HG03159 (cell line): Measurements from ENCODE around the gene EHD3.

Experiments used
- ATAC-seq: cut with Tn5 transposase; IDR thresholded peaks from one replicate; pipeline ENCODE4 v1.9.1; 2021; ENCODE audit warnings: mild to moderate bottlenecking, moderate library complexity; ENCODE audit not compliant: unreplicated experiment

The EHD3 gene

GRCh38 chr2:31233741-31234682 is at the start of gene EHD3:
EHD3 (plus strand) TSS chr2:31234152; CDS start chr2:31234622, 470 bp downstream.
- ATAC-seq, result peak; percentile 96

- ATAC-seq, result no peak
Observed at GRCh38 chr2:31187166-31187565, 46.8 kb upstream of the EHD3 start.

DNA sequence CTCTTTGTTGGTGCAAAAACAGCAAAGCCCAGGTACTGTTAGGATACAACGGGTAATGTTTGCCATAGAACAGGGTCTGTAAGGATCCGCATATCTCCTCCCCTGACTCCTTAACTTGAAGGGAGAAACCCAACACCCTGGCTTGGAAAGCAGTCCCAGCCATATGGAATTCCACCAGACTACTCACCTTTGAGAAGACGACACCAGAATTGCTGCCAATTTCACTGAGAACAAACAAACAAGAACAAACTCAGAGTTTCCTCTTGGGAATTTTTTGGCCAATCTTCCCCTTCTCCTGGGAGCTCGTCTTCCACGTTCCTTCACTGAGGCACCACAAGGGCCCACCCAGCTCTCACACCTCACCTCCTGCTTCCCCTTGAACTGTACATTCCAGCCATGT is 45.8 kb upstream of the EHD3 start:
- ATAC-seq, result no peak

DNA sequence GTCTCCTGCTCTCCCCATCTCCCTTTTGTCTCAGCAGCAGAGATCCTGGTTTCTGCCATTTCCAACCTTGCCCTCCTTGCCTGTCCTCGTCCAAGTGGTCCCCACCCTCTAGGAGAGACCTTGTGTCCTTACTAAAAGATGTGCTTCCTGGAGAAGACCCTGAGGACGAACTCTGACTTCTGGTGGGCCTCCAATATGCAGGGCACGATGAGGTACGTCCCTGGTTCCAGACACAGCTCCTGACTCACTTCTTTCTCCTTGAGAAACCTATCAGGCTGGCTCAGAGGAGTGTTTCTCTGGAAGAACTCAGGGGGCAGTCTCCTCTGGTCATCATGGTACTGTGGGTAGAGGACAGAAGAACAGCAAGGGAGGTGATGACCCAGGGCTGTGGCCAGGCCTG is 44.8 kb upstream of the EHD3 start:
- ATAC-seq, result no peak

DNA sequence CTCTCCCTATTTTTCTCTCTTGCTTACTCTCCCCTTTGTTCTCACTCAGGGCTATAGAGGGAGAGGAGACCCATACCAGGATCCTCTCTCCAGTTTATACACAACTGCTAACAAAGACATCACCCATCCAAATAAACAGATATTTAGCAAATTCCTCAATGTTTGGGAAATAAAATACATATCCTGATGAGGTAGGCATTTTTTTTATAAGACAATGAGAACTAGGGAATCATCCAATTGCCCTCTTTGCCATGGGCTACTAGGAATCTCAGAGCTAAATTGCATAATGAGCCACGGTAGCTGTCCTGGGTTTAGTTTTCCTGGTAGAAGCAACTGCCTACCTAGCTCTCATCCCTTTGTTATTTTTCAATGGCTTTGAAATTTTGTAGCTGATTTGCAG is 43.8 kb upstream of the EHD3 start:
- ATAC-seq, result no peak

- no peak for ATAC-seq
Observed at GRCh38 chr2:31191931-31192330, 42.0 kb upstream of the EHD3 start.

- no peak for ATAC-seq
Observed at GRCh38 chr2:31192396-31192795, 41.6 kb upstream of the EHD3 start.

- ATAC-seq, result no peak
Observed at GRCh38 chr2:31192851-31193392, 41.0 kb upstream of the EHD3 start.

- no peak for ATAC-seq
Observed at GRCh38 chr2:31193806-31194205, 40.1 kb upstream of the EHD3 start.

DNA sequence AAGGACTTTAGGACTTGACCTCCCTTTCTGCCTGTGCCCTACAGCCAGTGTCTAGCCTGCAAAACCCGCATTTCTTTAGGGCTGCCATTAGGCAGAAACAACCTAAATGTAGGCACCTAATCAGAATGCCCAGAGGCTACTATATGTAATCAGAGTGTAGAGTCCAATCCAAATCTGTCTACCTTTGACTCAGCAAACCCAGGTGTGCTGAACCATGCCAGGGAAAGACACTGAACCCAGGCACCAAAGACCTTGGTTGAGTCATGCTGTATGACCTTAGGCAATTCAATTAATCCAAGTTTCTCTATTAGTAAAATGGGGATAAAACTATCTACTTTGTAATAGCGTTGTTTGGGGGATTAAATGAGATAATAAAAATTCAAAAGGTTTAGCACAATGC is 37.3 kb upstream of the EHD3 start:
- no peak for ATAC-seq

- ATAC-seq, result no peak
Observed at GRCh38 chr2:31197166-31197565, 36.8 kb upstream of the EHD3 start.

DNA sequence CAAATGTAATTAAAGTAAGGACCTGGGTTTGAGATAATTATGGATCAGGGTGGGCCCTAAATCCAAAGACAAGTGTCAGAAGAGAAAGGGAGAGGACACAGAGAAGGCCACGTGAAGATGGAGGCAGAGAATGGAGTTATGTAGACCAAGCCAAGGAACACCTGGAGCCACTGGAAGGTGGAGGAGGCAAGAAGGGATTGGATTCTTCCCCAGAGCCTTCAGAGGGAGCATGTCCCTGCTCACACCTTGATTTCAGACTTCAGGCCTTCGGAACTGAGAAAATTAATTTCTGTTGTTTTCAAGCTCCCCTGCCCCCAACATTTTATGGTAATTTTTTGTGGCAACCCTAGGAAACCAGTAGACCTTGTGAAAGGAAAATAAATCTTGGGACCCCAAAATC is 36.3 kb upstream of the EHD3 start:
- no peak for ATAC-seq

GRCh38 chr2:31199206-31199605 is 34.7 kb upstream of the EHD3 start:
- ATAC-seq, result no peak

- ATAC-seq, result no peak
Observed at GRCh38 chr2:31200972-31201371, 33.0 kb upstream of the EHD3 start.

GRCh38 chr2:31202041-31202440 is 31.9 kb upstream of the EHD3 start:
- ATAC-seq, result no peak

DNA sequence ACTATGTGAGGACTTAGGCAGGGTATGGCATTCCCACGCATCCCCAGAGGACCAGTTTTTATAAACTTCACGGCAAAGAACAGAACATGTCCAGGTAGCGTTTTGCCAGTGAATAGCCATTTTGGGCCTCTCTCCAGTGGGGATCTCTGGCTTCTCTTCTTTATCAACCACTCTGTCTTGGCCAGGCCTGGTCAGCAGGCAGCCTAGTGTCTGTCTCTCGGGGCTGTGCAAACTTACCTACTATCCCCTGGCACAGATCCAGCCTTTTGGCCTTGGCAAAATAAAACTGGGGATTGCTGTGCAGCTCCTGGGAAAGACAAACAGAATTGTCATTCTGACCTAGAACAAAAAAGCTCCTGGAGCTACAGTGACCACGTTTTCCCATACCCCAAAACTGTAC is 31.1 kb upstream of the EHD3 start:
- ATAC-seq, result no peak

GRCh38 chr2:31203916-31204315 is 30.0 kb upstream of the EHD3 start:
- no peak for ATAC-seq

DNA sequence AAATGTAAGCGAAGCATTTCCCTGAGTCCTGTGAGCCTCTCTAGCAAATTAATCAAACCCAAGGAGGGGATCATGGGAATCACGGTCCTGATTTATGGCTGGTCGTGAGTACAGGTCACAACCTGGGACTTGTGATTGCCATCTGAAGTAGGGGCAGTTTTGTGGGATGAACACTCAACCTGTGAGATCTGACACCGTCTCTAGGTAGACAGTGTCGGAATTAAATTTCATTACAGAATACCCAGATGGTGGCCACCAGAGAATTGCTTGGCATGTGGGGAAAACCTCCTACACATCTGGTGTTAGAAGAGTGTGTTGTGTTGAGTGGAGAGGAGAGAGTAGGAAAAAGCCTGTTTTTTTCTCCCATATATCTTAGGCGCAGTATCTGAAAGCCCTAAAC is 29.2 kb upstream of the EHD3 start:
- no peak for ATAC-seq

- ATAC-seq, result no peak
Observed at GRCh38 chr2:31205186-31205585, 28.8 kb upstream of the EHD3 start.

DNA sequence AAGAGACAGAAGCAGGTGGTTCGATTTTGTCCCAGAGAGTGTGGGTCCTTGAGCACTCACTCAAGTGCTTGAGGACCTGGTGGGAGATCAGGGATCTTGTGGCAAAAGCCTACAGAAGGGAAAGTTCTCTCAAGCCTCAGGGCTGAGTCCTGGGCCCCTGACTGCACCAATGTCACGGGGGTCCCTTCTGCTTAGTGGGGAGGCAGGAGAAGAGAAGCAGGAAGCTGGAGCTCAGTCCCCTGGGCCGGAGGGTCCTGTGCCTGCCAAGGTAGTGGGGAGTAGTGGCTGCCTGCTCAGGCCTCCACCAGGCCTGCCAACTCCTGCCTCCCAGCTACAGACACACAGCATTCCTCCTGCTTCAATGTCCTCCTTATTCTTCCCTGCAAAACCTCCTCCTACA is 28.3 kb upstream of the EHD3 start:
- no peak for ATAC-seq

- ATAC-seq, result no peak
Observed at GRCh38 chr2:31207790-31208189, 26.2 kb upstream of the EHD3 start.

DNA sequence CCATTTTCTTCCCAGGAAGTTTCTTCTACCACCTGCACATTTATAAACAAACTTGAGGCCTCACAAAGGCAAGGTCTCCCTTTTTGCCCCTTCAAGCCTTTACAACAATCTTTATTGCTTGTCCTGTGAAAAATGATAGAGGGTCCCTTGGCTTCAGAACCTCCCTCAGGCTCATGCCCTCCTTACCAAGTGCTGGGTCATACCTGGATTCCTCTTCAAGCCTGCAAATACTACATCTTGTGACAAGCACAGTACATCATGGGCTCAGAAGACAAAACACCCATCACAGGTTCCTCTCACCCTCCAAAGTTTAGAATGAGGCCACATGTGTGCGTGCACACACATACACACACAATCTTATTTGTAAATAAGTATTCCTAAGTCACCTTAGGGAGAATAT is 25.7 kb upstream of the EHD3 start:
- ATAC-seq, result no peak
